H1 (cell line): ENCODE results near the gene UPB1. TPM values are rescaled to one million over a fixed set of nuclear protein-coding genes. Genes with fewer than 3 reads are reported as not detected.

ENCODE experiments used
- ASH2L ChIP-seq: fragments of 200-600, 300-600 bp; sonication (generic); IDR thresholded peaks from one replicate; pipeline ENCODE4 v1.7.1; 2017; ENCODE audit warnings: low read length
- CTBP2 ChIP-seq: IDR thresholded peaks from 2 replicates; pipeline ENCODE4 v1.7.0; 2011; ENCODE audit warnings: borderline replicate concordance, mild to moderate bottlenecking, moderate library complexity, mixed read lengths, low read length; ENCODE audit not compliant: insufficient read depth, insufficient read length
- FOSL1 ChIP-seq: IDR thresholded peaks from 2 replicates; pipeline ENCODE4 v1.6.1; 2011; ENCODE audit warnings: mild to moderate bottlenecking, low read depth, low read length, moderate library complexity; ENCODE audit not compliant: insufficient read depth
- JUN ChIP-seq: IDR thresholded peaks from 2 replicates; pipeline ENCODE4 v1.6.1; 2011; ENCODE audit warnings: low read depth, mild to moderate bottlenecking, improper control_type of control experiment, low read length
- KDM1A ChIP-seq: fragments of 200-600, 300-600 bp; sonication (generic); IDR thresholded peaks from 2 replicates; pipeline ENCODE4 v1.7.1; 2016; ENCODE audit warnings: mild to moderate bottlenecking, low read length, borderline replicate concordance
- TCF12 ChIP-seq: IDR thresholded peaks from 2 replicates; pipeline ENCODE4 v1.6.1; 2011; ENCODE audit warnings: low read depth, mild to moderate bottlenecking, low read length
- polyA plus RNA-seq, 7 experiments: library from polyadenylated mRNA; depleted of rRNA in 3 of 7; stranded (reverse) in 5 of 7; unstranded in 2 of 7; fragments of >200 nt in 5 of 7; fragments of 200-250 nt in 2 of 7; gene quantifications; 1 replicate in 5 of 7; 2 replicates in 1 of 7; 4 replicates in 1 of 7; pipeline versions ENCODE4 v1.2.1 to v1.2.3, GENCODE V29; 2011 to 2013; ENCODE audit warnings: missing spikeins in 2 of 7, mixed read lengths in 2 of 7
- total RNA-seq: library from RNA; stranded (reverse); fragmentation: NEBNext Ultra II Directional; extraction: Animal tissue kit (Norgen Biotek cat#: 25700); gene quantifications from 2 replicates; pipeline ENCODE4 v1.2.1, GENCODE V29; 2021
- TF ChIP-seq, protein P1 (sequence below): fragments of 300-600 bp; sonication (generic); IDR thresholded peaks from 2 replicates; pipeline ENCODE4 v1.7.1; 2012; ENCODE audit warnings: low read length, moderate library complexity, mild to moderate bottlenecking, inconsistent platforms; ENCODE audit not compliant: insufficient replicate concordance

The UPB1 gene
- total and polyA plus RNA-seq, 2 of the 8 experiments (the other 6 are each of a cell fraction or from before 2014, with no cell fraction given): 0.09 TPM; not detected in 1

DNA sequence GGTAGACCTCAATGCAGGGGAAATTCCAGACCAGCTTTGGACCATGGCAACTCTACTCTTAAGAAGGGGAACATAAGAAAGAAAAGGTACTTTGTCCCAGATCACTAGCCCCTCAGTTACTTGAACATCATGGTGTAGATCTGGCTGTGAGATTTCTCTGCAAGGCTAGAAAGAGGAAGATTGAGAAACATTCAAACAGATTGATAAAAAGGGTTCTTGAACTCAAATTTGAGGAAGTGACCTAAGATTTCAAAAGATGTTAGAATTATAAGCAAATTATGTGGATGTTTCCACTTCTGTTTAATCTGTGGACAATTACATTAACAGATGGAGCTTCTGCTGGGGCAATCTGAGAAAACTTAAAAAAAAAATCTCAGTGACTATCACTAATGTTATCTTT lies 21.8 kb upstream of the UPB1 start (continued):
- TF ChIP-seq, protein P1, sequence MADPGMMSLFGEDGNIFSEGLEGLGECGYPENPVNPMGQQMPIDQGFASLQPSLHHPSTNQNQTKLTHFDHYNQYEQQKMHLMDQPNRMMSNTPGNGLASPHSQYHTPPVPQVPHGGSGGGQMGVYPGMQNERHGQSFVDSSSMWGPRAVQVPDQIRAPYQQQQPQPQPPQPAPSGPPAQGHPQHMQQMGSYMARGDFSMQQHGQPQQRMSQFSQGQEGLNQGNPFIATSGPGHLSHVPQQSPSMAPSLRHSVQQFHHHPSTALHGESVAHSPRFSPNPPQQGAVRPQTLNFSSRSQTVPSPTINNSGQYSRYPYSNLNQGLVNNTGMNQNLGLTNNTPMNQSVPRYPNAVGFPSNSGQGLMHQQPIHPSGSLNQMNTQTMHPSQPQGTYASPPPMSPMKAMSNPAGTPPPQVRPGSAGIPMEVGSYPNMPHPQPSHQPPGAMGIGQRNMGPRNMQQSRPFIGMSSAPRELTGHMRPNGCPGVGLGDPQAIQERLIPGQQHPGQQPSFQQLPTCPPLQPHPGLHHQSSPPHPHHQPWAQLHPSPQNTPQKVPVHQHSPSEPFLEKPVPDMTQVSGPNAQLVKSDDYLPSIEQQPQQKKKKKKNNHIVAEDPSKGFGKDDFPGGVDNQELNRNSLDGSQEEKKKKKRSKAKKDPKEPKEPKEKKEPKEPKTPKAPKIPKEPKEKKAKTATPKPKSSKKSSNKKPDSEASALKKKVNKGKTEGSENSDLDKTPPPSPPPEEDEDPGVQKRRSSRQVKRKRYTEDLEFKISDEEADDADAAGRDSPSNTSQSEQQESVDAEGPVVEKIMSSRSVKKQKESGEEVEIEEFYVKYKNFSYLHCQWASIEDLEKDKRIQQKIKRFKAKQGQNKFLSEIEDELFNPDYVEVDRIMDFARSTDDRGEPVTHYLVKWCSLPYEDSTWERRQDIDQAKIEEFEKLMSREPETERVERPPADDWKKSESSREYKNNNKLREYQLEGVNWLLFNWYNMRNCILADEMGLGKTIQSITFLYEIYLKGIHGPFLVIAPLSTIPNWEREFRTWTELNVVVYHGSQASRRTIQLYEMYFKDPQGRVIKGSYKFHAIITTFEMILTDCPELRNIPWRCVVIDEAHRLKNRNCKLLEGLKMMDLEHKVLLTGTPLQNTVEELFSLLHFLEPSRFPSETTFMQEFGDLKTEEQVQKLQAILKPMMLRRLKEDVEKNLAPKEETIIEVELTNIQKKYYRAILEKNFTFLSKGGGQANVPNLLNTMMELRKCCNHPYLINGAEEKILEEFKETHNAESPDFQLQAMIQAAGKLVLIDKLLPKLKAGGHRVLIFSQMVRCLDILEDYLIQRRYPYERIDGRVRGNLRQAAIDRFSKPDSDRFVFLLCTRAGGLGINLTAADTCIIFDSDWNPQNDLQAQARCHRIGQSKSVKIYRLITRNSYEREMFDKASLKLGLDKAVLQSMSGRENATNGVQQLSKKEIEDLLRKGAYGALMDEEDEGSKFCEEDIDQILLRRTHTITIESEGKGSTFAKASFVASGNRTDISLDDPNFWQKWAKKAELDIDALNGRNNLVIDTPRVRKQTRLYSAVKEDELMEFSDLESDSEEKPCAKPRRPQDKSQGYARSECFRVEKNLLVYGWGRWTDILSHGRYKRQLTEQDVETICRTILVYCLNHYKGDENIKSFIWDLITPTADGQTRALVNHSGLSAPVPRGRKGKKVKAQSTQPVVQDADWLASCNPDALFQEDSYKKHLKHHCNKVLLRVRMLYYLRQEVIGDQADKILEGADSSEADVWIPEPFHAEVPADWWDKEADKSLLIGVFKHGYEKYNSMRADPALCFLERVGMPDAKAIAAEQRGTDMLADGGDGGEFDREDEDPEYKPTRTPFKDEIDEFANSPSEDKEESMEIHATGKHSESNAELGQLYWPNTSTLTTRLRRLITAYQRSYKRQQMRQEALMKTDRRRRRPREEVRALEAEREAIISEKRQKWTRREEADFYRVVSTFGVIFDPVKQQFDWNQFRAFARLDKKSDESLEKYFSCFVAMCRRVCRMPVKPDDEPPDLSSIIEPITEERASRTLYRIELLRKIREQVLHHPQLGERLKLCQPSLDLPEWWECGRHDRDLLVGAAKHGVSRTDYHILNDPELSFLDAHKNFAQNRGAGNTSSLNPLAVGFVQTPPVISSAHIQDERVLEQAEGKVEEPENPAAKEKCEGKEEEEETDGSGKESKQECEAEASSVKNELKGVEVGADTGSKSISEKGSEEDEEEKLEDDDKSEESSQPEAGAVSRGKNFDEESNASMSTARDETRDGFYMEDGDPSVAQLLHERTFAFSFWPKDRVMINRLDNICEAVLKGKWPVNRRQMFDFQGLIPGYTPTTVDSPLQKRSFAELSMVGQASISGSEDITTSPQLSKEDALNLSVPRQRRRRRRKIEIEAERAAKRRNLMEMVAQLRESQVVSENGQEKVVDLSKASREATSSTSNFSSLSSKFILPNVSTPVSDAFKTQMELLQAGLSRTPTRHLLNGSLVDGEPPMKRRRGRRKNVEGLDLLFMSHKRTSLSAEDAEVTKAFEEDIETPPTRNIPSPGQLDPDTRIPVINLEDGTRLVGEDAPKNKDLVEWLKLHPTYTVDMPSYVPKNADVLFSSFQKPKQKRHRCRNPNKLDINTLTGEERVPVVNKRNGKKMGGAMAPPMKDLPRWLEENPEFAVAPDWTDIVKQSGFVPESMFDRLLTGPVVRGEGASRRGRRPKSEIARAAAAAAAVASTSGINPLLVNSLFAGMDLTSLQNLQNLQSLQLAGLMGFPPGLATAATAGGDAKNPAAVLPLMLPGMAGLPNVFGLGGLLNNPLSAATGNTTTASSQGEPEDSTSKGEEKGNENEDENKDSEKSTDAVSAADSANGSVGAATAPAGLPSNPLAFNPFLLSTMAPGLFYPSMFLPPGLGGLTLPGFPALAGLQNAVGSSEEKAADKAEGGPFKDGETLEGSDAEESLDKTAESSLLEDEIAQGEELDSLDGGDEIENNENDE: no peak
- no peak for TF ChIP-seq TCF12
- TF ChIP-seq KDM1A: no peak
- TF ChIP-seq CTBP2: no peak
- TF ChIP-seq ASH2L: no peak
- no peak for TF ChIP-seq JUN
- no peak for TF ChIP-seq FOSL1
- TF ChIP-seq, all 59 proteins: peak for 0
